Measurements from ENCODE around the gene CDK11A. TPM values are rescaled to one million over a fixed set of nuclear protein-coding genes. Genes with fewer than 3 reads are reported as not detected.
"Not testable (repeated sequence)": the region's sequence is repeated elsewhere in the genome, so short reads cannot be mapped to it uniquely, and the experiment has no call there.

The CDK11A gene
- total RNA-seq, 2 donors from 2014 or later: 66.4 to 72.3 TPM

GRCh38 chr1:1696431-1697357 is 27.5 kb downstream of the CDK11A start:
- intact Hi-C loops (cut with DNase I, micrococcal nuclease); ATAC-seq: not testable (repeated sequence)
- DNase-seq: peak; percentile 3 to 21

GRCh38 chr1:1692714-1693647 is 31.2 kb downstream of the CDK11A start, which contains the start of gene SLC35E2B:
Gene SLC35E2B (minus strand): TSS chr1:1692795. CDS start chr1:1676699, 16,096 bp downstream.
- DNase-seq (peak; percentile 80 to 94), ATAC-seq (peak; percentile 81)
- intact Hi-C loops (cut with DNase I, micrococcal nuclease): not testable (repeated sequence)

- ATAC-seq: peak; percentile 77
- peak; percentile 40 to 85 for DNase-seq
- intact Hi-C loops (cut with DNase I, micrococcal nuclease): not testable (repeated sequence)
Observed at GRCh38 chr1:1692324-1692713, 31.8 kb downstream of the CDK11A start.

GRCh38 chr1:1691443-1691842 is 32.7 kb downstream of the CDK11A start:
- DNase-seq: peak; percentile 2 to 9
- intact Hi-C loops (cut with DNase I, micrococcal nuclease): not testable (repeated sequence)
- peak; percentile 23 for ATAC-seq

- DNase-seq: peak in 1 of 2 donors; percentile 1
- intact Hi-C loops (cut with DNase I, micrococcal nuclease); ATAC-seq: not testable (repeated sequence)
Observed at GRCh38 chr1:1689526-1689925, 34.6 kb downstream of the CDK11A start.

- DNase-seq (no peak), ATAC-seq (no peak)
- intact Hi-C loops (cut with DNase I, micrococcal nuclease): no loop called here
Observed at GRCh38 chr1:1687846-1688245, 36.3 kb downstream of the CDK11A start.

GRCh38 chr1:1684031-1684681 is 40.0 kb downstream of the CDK11A start:
- no peak for DNase-seq
- ATAC-seq: no peak
- intact Hi-C loops (cut with DNase I, micrococcal nuclease): no loop called here

- intact Hi-C loops (cut with DNase I, micrococcal nuclease): no loop called here
- no peak for DNase-seq
- no peak for ATAC-seq
Observed at GRCh38 chr1:1683104-1683905, 40.9 kb downstream of the CDK11A start.

- peak; percentile 37 for ATAC-seq
- intact Hi-C loops (cut with DNase I, micrococcal nuclease): no loop called here
- DNase-seq: peak; percentile 30 to 46
Observed at GRCh38 chr1:1680912-1681273, 43.3 kb downstream of the CDK11A start.

- intact Hi-C loops (cut with DNase I, micrococcal nuclease): no loop called here
- ATAC-seq: no peak
- DNase-seq: peak in 1 of 2 donors; percentile 24
Observed at GRCh38 chr1:1680031-1680911, 43.9 kb downstream of the CDK11A start.

GRCh38 chr1:1678581-1679380 is 45.4 kb downstream of the CDK11A start:
- intact Hi-C loops (cut with DNase I, micrococcal nuclease): no loop called here
- peak; percentile 87 to 91 for DNase-seq
- peak; percentile 92 for ATAC-seq

GRCh38 chr1:1677718-1678580 is 46.2 kb downstream of the CDK11A start:
- intact Hi-C loops (cut with DNase I, micrococcal nuclease): no loop called here
- DNase-seq: peak; percentile 38 to 41
- ATAC-seq: peak; percentile 46

- DNase-seq: peak in 1 of 2 donors; percentile 1
- intact Hi-C loops (cut with DNase I, micrococcal nuclease); ATAC-seq: not testable (repeated sequence)
Observed at GRCh38 chr1:1676087-1676486, 48.1 kb downstream of the CDK11A start.

- intact Hi-C loops (cut with DNase I, micrococcal nuclease); ATAC-seq: not testable (repeated sequence)
Observed at GRCh38 chr1:1675218-1675617, 48.9 kb downstream of the CDK11A start.

GRCh38 chr1:1674806-1675205 is 49.4 kb downstream of the CDK11A start:
- intact Hi-C loops (cut with DNase I, micrococcal nuclease); ATAC-seq; DNase-seq: not testable (repeated sequence)

More at GRCh38 chr1:1675218-1675617, 48.9 kb downstream of the CDK11A start:
- DNase-seq: not testable (repeated sequence)
